Epithelial cell of proximal tubule (primary cell): Measurements from ENCODE around the gene HDAC9. TPM values are rescaled to one million over a fixed set of nuclear protein-coding genes. Genes with fewer than 3 reads are reported as not detected.

Experiments used
- DNase-seq: peaks from one replicate; pipeline ENCODE4 v3.0.0-alpha.2; 2011; ENCODE audit warnings: low read depth
- H3K4me3 ChIP-seq: 2 replicates; pipeline ENCODE4 v1.5.1; 2011; ENCODE audit warnings: low read depth, mild to moderate bottlenecking, low read length
- total RNA-seq: library from RNA; depleted of rRNA; stranded (reverse); fragments of >200 nt; gene quantifications from 2 replicates; pipeline ENCODE4 v1.2.3, GENCODE V29; 2015
- TF ChIP-seq, protein P1 (sequence below): conservative IDR thresholded peaks from 2 replicates; pipeline ENCODE4 v1.5.1; 2012; ENCODE audit warnings: low read depth, mild to moderate bottlenecking, low read length

The HDAC9 gene
- total RNA-seq, 1 donor from 2014 or later: 35.5 TPM

DNA sequence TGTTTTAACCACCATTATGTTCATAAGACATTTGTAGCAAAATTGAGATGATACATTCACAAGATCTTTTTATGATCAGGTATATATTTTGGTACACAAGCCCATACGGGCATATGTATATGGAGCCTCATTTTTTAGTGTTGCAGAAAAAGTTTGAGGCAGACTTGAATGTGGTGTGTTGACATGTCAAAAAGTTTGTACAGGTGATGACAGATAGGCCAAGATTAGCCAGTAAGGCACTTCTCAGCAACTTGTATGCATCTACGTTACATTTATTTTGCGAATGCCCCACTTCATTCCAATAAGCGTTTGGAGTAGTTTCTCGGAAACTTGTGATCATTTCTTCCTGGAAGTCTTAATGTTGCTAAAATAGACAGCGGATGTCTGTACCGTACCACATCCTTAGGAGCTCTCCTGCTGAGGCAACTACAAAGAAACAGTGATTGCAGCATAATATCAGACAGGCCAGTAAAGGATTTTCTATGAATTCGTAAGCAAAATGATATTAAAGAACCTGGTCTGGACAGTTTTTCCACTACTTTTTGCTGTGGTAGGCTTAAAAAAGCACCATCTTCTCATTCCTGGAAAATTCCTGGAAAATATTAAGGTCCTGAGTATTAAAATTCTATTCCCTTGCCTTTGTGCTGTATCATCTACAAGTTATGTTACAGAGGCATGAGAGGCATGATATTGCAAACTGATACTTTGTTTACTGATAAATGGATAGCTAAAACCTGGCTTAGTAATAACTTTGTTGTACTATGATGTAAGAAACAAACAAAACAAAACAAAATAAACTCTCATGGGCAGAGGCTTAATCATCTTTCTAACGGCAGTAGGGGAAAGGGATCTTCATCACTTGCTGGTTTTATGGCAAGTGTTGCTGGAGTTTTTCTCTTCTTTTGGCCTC, 153.6 kb downstream of the HDAC9 start:
- TF ChIP-seq, protein P1, sequence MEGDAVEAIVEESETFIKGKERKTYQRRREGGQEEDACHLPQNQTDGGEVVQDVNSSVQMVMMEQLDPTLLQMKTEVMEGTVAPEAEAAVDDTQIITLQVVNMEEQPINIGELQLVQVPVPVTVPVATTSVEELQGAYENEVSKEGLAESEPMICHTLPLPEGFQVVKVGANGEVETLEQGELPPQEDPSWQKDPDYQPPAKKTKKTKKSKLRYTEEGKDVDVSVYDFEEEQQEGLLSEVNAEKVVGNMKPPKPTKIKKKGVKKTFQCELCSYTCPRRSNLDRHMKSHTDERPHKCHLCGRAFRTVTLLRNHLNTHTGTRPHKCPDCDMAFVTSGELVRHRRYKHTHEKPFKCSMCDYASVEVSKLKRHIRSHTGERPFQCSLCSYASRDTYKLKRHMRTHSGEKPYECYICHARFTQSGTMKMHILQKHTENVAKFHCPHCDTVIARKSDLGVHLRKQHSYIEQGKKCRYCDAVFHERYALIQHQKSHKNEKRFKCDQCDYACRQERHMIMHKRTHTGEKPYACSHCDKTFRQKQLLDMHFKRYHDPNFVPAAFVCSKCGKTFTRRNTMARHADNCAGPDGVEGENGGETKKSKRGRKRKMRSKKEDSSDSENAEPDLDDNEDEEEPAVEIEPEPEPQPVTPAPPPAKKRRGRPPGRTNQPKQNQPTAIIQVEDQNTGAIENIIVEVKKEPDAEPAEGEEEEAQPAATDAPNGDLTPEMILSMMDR: no peak
- DNase-seq: no peak
- no peak overlapping the region for H3K4me3 ChIP-seq

DNA sequence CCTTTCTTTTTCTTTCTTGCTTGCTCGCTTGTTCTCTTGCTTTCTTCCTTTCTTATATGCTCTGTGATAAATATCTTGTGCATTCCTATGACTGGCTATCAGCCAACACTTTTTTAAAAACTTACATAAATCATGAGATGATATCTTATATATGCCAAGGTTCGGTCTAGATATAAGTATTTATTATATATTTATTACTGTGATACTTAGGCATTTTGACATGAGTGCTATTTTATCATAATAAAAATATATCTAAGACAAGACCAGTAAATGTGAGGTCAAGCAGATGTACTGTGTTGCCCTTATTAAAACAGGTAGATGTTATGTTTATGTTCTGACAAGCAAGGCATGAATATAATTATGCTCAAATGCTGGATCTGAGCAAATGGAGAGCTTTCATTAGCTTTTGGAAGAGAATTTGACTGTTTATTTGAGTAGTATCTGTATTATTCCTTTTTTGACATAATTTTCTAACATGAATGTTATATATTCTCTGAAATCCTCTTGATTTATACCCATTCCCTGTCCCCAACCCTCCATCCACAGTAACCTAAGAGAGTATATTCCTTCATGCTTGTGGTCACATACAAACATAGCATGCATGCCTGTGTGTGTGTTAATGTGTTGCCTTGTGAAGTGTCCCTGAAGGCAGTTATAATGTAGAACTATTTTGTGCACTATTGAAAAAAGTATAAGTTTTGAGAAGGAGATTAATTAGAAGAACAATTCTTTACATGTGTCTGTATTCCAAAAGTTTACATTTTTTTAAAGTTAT, 158.0 kb downstream of the HDAC9 start:
- no peak for DNase-seq
- TF ChIP-seq, protein P1: no peak
- no peak overlapping the region for H3K4me3 ChIP-seq

DNA sequence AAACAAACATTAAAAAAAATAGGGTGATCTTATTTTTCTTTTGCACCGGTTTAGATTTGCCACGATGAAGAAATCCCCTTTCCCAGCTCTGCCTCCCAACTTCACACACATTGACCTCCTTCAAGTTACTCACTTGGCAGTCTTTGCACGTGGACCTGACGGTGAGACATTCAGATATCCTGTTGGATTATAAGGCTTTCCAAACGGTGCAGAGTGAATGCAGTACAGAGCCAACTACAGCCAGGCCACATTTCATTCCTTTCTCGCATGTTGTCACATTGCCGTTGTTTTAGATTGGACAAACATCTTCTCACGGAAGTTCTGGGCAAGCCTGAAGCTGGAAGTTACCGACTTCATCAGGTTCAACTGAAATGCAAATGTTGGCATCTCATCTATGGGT, 159.2 kb downstream of the HDAC9 start:
- no peak overlapping the region for H3K4me3 ChIP-seq
- DNase-seq: no peak
- TF ChIP-seq, protein P1: no peak

DNA sequence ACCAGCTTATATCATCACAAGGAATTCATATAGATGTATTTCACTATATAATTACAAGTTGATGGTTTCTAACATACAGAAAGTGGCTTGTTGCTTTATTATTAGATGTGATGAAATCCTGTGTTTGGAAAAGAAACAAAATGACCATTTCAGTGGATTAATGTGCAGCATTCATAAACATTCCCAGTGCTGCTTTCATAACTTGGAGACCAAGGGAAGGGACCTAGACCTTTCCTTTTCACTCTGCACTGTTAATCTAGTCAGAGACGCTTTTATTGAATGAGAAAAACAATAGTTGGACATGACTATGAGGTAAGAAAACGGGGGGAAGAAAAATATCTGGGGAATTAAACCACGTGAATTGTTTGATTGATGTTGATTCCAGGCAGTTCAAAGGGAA, 160.0 kb downstream of the HDAC9 start:
- no peak for DNase-seq
- TF ChIP-seq, protein P1: no peak

DNA sequence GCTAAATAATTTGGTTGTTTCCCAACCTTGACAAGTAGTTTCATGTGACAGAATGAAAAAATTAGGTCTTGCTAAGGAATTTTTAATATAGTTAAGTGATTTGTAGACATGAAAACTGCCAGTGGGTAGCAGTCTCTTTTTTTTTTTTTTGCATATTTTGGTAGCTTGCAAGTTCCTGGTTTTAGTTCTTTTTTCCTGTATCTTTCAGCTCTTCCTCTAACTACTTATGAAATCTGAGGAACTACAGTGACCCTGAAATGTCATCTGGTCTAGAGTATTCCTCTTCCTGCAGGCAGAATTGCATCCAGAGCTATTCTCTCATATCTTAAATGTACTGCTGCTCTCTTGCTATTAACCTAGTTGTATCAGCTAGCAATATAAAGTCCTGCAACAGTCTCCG, 160.4 kb downstream of the HDAC9 start:
- H3K4me3 ChIP-seq: no peak overlapping the region
- TF ChIP-seq, protein P1: no peak
- no peak for DNase-seq

More for the DNA sequence above, 160.0 kb downstream of the HDAC9 start:
- H3K4me3 ChIP-seq: no peak overlapping the region

DNA sequence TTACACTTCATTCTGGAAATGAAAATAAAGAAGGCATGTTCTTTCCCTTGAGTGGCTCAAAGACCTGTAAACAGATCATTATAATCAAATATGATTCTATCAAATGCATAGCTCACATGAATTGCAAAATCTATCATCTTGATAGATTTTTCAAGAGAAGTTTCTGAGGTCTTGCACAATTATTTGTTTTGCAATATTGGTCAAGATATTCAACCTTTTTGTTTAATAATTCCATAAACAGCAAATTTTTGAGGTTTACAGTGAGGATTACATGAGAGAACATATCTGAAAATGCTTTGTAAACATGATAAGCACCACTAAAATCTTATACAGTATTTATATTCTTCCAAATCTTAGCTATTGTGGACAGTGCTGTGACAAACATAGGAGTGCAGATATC, 160.8 kb downstream of the HDAC9 start:
- no peak overlapping the region for H3K4me3 ChIP-seq
- DNase-seq: no peak
- TF ChIP-seq, protein P1: no peak
